Measurements from ENCODE around the gene NRN1. TPM values are rescaled to one million over a fixed set of nuclear protein-coding genes. Genes with fewer than 3 reads are reported as not detected.
"Not testable (repeated sequence)": the region's sequence is repeated elsewhere in the genome, so short reads cannot be mapped to it uniquely, and the experiment has no call there.

Gene NRN1
- total and polyA plus RNA-seq, 2 donors (not counting 1 experiment from before 2014, with no cell fraction given), result 0.12 TPM; not detected in 1

GRCh38 chr6:5976811-5977210, 29.9 kb downstream of the NRN1 start:
- no peaks in the 10 kb centered on the region for H3K27me3 ChIP-seq (ENCODE audit: control insufficient read depth, insufficient read depth, low read length)
- TF ChIP-seq EZH2 (IDR thresholded peaks at IDR 0.05; ENCODE audit: low read length, missing control alignments) (no peak), CTCF (conservative IDR thresholded peaks at IDR 0.05 in 1 of 2, IDR thresholded peaks at IDR 0.05 in 1 of 2; ENCODE audit: low read depth in 1 of 2, low read length in 2 of 2) (no peak)
- H3K27ac ChIP-seq (ENCODE audit: insufficient read depth, low read length), result no peak overlapping the region
- H3K4me3 ChIP-seq (replicated peaks in 1 of 4; ENCODE audit: control extremely low read depth in 1 of 4, insufficient read depth in 1 of 4, low read depth in 3 of 4, low read length in 4 of 4), result no peak overlapping the region
- H3K4me1 ChIP-seq (ENCODE audit: control insufficient read depth, extremely low read depth, insufficient read depth, low read length), result no peaks in the 10 kb centered on the region
- H3K9ac ChIP-seq (ENCODE audit: insufficient read depth, low read length), result no peak overlapping the region
- H3K4me2 ChIP-seq (ENCODE audit: extremely low read depth, insufficient read depth, low read length), result no peak overlapping the region
- no peaks in the 10 kb centered on the region for H4K20me1 ChIP-seq (ENCODE audit: control insufficient read depth, extremely low read depth, insufficient read depth, low read length)
- H3K9me3 ChIP-seq (ENCODE audit: control insufficient read depth, insufficient read depth, low read depth, low read length), result no peaks in the 10 kb centered on the region
- no peak for DNase-seq (ENCODE audit: low read depth in 2 of 2)
- H3K79me2 ChIP-seq (ENCODE audit: control insufficient read depth, insufficient read depth, low read length), result no peaks in the 10 kb centered on the region
- H2AFZ ChIP-seq (ENCODE audit: low read length), result no peak overlapping the region
- H3K36me3 ChIP-seq (ENCODE audit: control insufficient read depth, insufficient read depth, low read length), result no peaks in the 10 kb centered on the region

GRCh38 chr6:5968817-5969734, 37.6 kb downstream of the NRN1 start:
- DNase-seq (ENCODE audit: low read depth in 2 of 2), result peak in 1 of 2 donors; percentile 53
- Histone ChIP-seq H3K9me3 (ENCODE audit: control insufficient read depth, insufficient read depth, low read depth, low read length) (no peaks in the 10 kb centered on the region), H3K4me1 (ENCODE audit: control insufficient read depth, extremely low read depth, insufficient read depth, low read length) (no peaks in the 10 kb centered on the region), H3K9ac (ENCODE audit: insufficient read depth, low read length) (no peak overlapping the region), H4K20me1 (ENCODE audit: control insufficient read depth, extremely low read depth, insufficient read depth, low read length) (no peaks in the 10 kb centered on the region), H3K79me2 (ENCODE audit: control insufficient read depth, insufficient read depth, low read length) (no peaks in the 10 kb centered on the region), H3K36me3 (ENCODE audit: control insufficient read depth, insufficient read depth, low read length) (no peaks in the 10 kb centered on the region), H3K27me3 (ENCODE audit: control insufficient read depth, insufficient read depth, low read length) (no peaks in the 10 kb centered on the region), H2AFZ (ENCODE audit: low read length) (no peak overlapping the region), H3K4me2 (ENCODE audit: extremely low read depth, insufficient read depth, low read length) (no peak overlapping the region), H3K27ac (ENCODE audit: insufficient read depth, low read length) (no peak overlapping the region), H3K4me3 (replicated peaks in 1 of 4; ENCODE audit: control extremely low read depth in 1 of 4, insufficient read depth in 1 of 4, low read depth in 3 of 4, low read length in 4 of 4) (no peak overlapping the region)
- TF ChIP-seq EZH2 (IDR thresholded peaks at IDR 0.05; ENCODE audit: low read length, missing control alignments), result no peak
- TF ChIP-seq CTCF (conservative IDR thresholded peaks at IDR 0.05 in 1 of 2, IDR thresholded peaks at IDR 0.05 in 1 of 2; ENCODE audit: low read depth in 1 of 2, low read length in 2 of 2), result no peak

GRCh38 chr6:5968036-5968435, 38.7 kb downstream of the NRN1 start:
- H3K4me1 ChIP-seq (ENCODE audit: control insufficient read depth, extremely low read depth, insufficient read depth, low read length); H3K4me2 ChIP-seq (ENCODE audit: extremely low read depth, insufficient read depth, low read length); H3K79me2 ChIP-seq (ENCODE audit: control insufficient read depth, insufficient read depth, low read length); H3K27ac ChIP-seq (ENCODE audit: insufficient read depth, low read length); H3K4me3 ChIP-seq (replicated peaks in 1 of 4; ENCODE audit: control extremely low read depth in 1 of 4, insufficient read depth in 1 of 4, low read depth in 3 of 4, low read length in 4 of 4); H4K20me1 ChIP-seq (ENCODE audit: control insufficient read depth, extremely low read depth, insufficient read depth, low read length); H3K9me3 ChIP-seq (ENCODE audit: control insufficient read depth, insufficient read depth, low read depth, low read length); H3K9ac ChIP-seq (ENCODE audit: insufficient read depth, low read length); H3K27me3 ChIP-seq (ENCODE audit: control insufficient read depth, insufficient read depth, low read length); H2AFZ ChIP-seq (ENCODE audit: low read length); DNase-seq (ENCODE audit: low read depth in 2 of 2); H3K36me3 ChIP-seq (ENCODE audit: control insufficient read depth, insufficient read depth, low read length): not testable (repeated sequence)
